OCI-LY3 (cell line): ENCODE results near the gene SPPL3.

Experiments
- H2AFZ ChIP-seq: fragments of 200-600, 300-600 bp; shearing (Covaris generic); 2 replicates; pipeline ENCODE4 v1.6.0; 2014; ENCODE audit warnings: antibody characterized with exemption, low read depth, low read length
- H3K27ac ChIP-seq: fragments of 200-600, 300-600 bp; sonication (generic); 2 replicates; pipeline ENCODE4 v1.5.1; 2014; ENCODE audit warnings: mild to moderate bottlenecking, low read length, moderate library complexity, mixed read lengths
- H3K27me3 ChIP-seq: fragments of 200-600, 300-600 bp; sonication (generic); 2 replicates; pipeline ENCODE4 v1.6.1; 2014; ENCODE audit warnings: low read depth, low read length, mixed read lengths
- H3K36me3 ChIP-seq: fragments of 200-600, 300-600 bp; sonication (generic); replicated peaks from 2 replicates; pipeline ENCODE3; 2014; ENCODE audit warnings: low read depth, low read length, mixed read lengths
- H3K4me1 ChIP-seq: fragments of 300-600, 200-600 bp; sonication (generic); 2 replicates; pipeline ENCODE4 v1.6.1; 2014; ENCODE audit warnings: low read length, mixed read lengths
- H3K4me2 ChIP-seq: fragments of 200-600, 300-600 bp; sonication (generic); 2 replicates; pipeline ENCODE4 v1.6.1; 2014; ENCODE audit warnings: low read length, mixed read lengths
- H3K4me3 ChIP-seq: fragments of 300-600, 200-600 bp; sonication (generic); 2 replicates; pipeline ENCODE4 v1.5.1; 2014; ENCODE audit warnings: antibody characterized with exemption, mild to moderate bottlenecking, low read length, moderate library complexity
- H3K79me2 ChIP-seq: fragments of 300-600, 200-600 bp; shearing (Covaris generic); 2 replicates; pipeline ENCODE4 v1.6.1; 2014; ENCODE audit warnings: mild to moderate bottlenecking, low read length, mixed read lengths
- H3K9ac ChIP-seq: fragments of 300-600, 200-600 bp; shearing (Covaris generic); 2 replicates; pipeline ENCODE4 v1.6.0; 2014; ENCODE audit warnings: mild to moderate bottlenecking, low read length, moderate library complexity
- H3K9me3 ChIP-seq: fragments of 200-600, 300-600 bp; shearing (Covaris generic); 2 replicates; pipeline ENCODE4 v1.6.1; 2014; ENCODE audit warnings: low read length, mixed read lengths; ENCODE audit not compliant: insufficient read depth
- H4K20me1 ChIP-seq: fragments of 200-600, 300-600 bp; sonication (generic); 2 replicates; pipeline ENCODE4 v1.6.1; 2016; ENCODE audit warnings: low read length, mixed read lengths; ENCODE audit not compliant: insufficient read depth
- CTCF ChIP-seq: fragments of 200-600, 300-600 bp; sonication (generic); IDR thresholded peaks from 2 replicates; pipeline ENCODE4 v1.5.1; 2014; ENCODE audit warnings: antibody characterized with exemption, low read length, low read depth
- EZH2phosphoT487 ChIP-seq: fragments of 200-600 bp; shearing (Covaris generic); IDR thresholded peaks from 2 replicates; pipeline ENCODE4 v1.6.1; 2018; ENCODE audit warnings: antibody characterized with exemption, mixed run types, low read depth

SPPL3 gene

DNA sequence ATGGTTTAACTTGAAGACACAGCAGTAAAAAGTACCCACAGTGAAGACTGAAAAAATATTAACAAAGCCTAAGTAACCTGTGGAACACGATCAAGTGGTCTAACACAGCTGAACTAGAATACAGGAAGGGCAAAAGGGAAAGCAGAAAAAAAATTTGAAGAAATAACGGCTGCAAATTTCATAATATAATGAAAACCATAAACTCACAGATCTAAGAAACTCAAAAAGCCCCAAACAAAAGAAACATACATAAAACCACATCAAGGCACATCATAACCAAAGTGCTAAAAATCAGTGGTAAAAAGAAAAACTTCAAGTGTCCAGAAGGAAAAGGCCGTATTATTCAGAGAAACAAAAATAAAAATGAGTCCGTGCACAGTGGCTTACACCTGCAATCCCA, 30.9 kb downstream of the SPPL3 start:
- no peak overlapping the region for H3K4me2 ChIP-seq

GRCh38 chr12:120872487-120872886, 31.7 kb downstream of the SPPL3 start:
- H3K36me3 ChIP-seq: no peaks in the 10 kb centered on the region
- no peaks in the 10 kb centered on the region for H3K4me1 ChIP-seq
- no peak overlapping the region for H3K9ac ChIP-seq
- H3K9me3 ChIP-seq: no peaks in the 10 kb centered on the region
- no peak overlapping the region for H3K27ac ChIP-seq
- peaks cover 33% of the 10 kb centered on the region for H4K20me1 ChIP-seq
- peaks cover 78% of the 10 kb centered on the region for H3K79me2 ChIP-seq
- TF ChIP-seq CTCF (no peak), EZH2phosphoT487 (no peak)
- H2AFZ ChIP-seq: no peak overlapping the region
- no peak overlapping the region for H3K4me3 ChIP-seq
- H3K4me2 ChIP-seq: no peak overlapping the region
- H3K27me3 ChIP-seq: no peaks in the 10 kb centered on the region

More for the DNA sequence above, 30.9 kb downstream of the SPPL3 start:
- no peaks in the 10 kb centered on the region for H3K27me3 ChIP-seq
- no peaks in the 10 kb centered on the region for H3K9me3 ChIP-seq
- H3K4me3 ChIP-seq: no peak overlapping the region
- peaks cover 34% of the 10 kb centered on the region for H4K20me1 ChIP-seq
- peaks cover 77% of the 10 kb centered on the region for H3K79me2 ChIP-seq
- no peaks in the 10 kb centered on the region for H3K36me3 ChIP-seq
- no peak overlapping the region for H3K9ac ChIP-seq
- H3K27ac ChIP-seq: no peak overlapping the region
- no peak for TF ChIP-seq CTCF
- TF ChIP-seq EZH2phosphoT487: no peak
- no peaks in the 10 kb centered on the region for H3K4me1 ChIP-seq
- no peak overlapping the region for H2AFZ ChIP-seq

DNA sequence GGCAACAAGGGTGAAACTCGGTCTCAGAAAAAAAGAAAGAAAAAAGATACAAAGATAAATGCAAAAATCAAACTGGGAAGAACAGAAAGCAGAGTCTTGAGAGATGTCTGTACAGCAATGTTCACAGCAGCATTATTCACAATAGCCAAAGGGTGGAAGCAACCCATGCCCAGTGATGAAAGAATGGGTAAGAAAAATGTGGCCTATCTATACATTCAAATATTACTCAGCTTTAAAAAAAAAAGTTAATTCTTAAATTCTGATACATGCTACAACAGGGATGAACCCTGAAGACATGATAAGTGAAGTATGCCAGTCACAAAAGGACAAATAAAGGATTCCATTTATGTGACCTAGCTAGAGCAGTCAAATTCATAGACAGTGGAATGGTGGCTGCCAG, 33.7 kb downstream of the SPPL3 start:
- Histone ChIP-seq H3K27ac (no peak overlapping the region), H3K4me2 (no peak overlapping the region), H2AFZ (no peak overlapping the region), H4K20me1 (peaks cover 32% of the 10 kb centered on the region), H3K4me3 (no peak overlapping the region), H3K4me1 (peaks cover 10% of the 10 kb centered on the region), H3K9ac (no peak overlapping the region), H3K79me2 (peaks cover 80% of the 10 kb centered on the region), H3K27me3 (no peaks in the 10 kb centered on the region), H3K36me3 (no peaks in the 10 kb centered on the region), H3K9me3 (no peaks in the 10 kb centered on the region)
- TF ChIP-seq CTCF (no peak), EZH2phosphoT487 (no peak)

GRCh38 chr12:120869376-120869775, 34.8 kb downstream of the SPPL3 start:
- no peak overlapping the region for H2AFZ ChIP-seq
- no peaks in the 10 kb centered on the region for H3K9me3 ChIP-seq
- H3K79me2 ChIP-seq: peaks cover 80% of the 10 kb centered on the region
- peaks cover 10% of the 10 kb centered on the region for H3K4me1 ChIP-seq
- no peak overlapping the region for H3K27ac ChIP-seq
- TF ChIP-seq CTCF (no peak), EZH2phosphoT487 (no peak)
- H3K4me2 ChIP-seq: no peak overlapping the region
- H3K9ac ChIP-seq: no peak overlapping the region
- no peaks in the 10 kb centered on the region for H3K36me3 ChIP-seq
- no peaks in the 10 kb centered on the region for H3K27me3 ChIP-seq
- H4K20me1 ChIP-seq: peaks cover 38% of the 10 kb centered on the region
- no peak overlapping the region for H3K4me3 ChIP-seq
